C4-2B (cell line): ENCODE measurements around the gene DTWD1.
"Not testable (repeated sequence)": the region's sequence is repeated elsewhere in the genome, so short reads cannot be mapped to it uniquely, and the experiment has no call there.

Source experiments
- H3K27ac ChIP-seq: fragments of 450-650 bp; 2 replicates; pipeline ENCODE4 v1.5.1; 2017
- CTCF ChIP-seq: fragments of 450-650 bp; conservative IDR thresholded peaks from 2 replicates; pipeline ENCODE4 v1.5.1; 2017; ENCODE audit warnings: mild to moderate bottlenecking
- ZFX ChIP-seq: fragments of 450-650 bp; IDR thresholded peaks from 2 replicates; pipeline ENCODE4 v1.6.1; 2017

DTWD1 gene

GRCh38 chr15:49620658-49621368 is at the start of gene DTWD1, which contains the start of gene FAM227B:
Gene DTWD1 (plus strand): TSS chr15:49621048. CDS start chr15:49625168, 4,120 bp downstream.
Gene FAM227B (minus strand): TSS chr15:49620818. CDS start chr15:49615171, 5,647 bp downstream.
- peak within 1 kb of the TSS; percentile 85 for H3K27ac ChIP-seq
- TF ChIP-seq ZFX (peak; percentile 61; the same call in 1 of the 2 replicates), CTCF (no peak)

GRCh38 chr15:49573421-49573820 is 47.4 kb upstream of the DTWD1 start:
- no peak overlapping the region for H3K27ac ChIP-seq
- TF ChIP-seq ZFX = no peak
- TF ChIP-seq CTCF = no peak

- TF ChIP-seq CTCF (no peak), ZFX (no peak)
- no peak overlapping the region for H3K27ac ChIP-seq
These were observed 31.8 kb upstream of the DTWD1 start for GRCh38 chr15:49589030-49589429.

- not testable (repeated sequence) for H3K27ac ChIP-seq
These were observed 28.0 kb upstream of the DTWD1 start for GRCh38 chr15:49592829-49593316.

GRCh38 chr15:49604625-49605409 is 16.0 kb upstream of the DTWD1 start:
- no peak overlapping the region for H3K27ac ChIP-seq
- no peak for TF ChIP-seq ZFX
- no peak for TF ChIP-seq CTCF

GRCh38 chr15:49605588-49605987 is 15.3 kb upstream of the DTWD1 start:
- TF ChIP-seq ZFX (no peak), CTCF (no peak)
- no peak overlapping the region for H3K27ac ChIP-seq

- TF ChIP-seq CTCF (peak; percentile 18; the same call in 1 of the 2 replicates), ZFX (no peak)
- no peak overlapping the region for H3K27ac ChIP-seq
These were observed 14.3 kb upstream of the DTWD1 start for GRCh38 chr15:49606594-49606993.
